ENCODE results near the gene CHST11.
A peak's percentile ranks its signal among the peaks of the same experiment; 100 is the strongest.

Gene CHST11

GRCh38 chr12:104555648-104556047 lies 98.9 kb downstream of the CHST11 start (continued):
- TF ChIP-seq, protein P1, sequence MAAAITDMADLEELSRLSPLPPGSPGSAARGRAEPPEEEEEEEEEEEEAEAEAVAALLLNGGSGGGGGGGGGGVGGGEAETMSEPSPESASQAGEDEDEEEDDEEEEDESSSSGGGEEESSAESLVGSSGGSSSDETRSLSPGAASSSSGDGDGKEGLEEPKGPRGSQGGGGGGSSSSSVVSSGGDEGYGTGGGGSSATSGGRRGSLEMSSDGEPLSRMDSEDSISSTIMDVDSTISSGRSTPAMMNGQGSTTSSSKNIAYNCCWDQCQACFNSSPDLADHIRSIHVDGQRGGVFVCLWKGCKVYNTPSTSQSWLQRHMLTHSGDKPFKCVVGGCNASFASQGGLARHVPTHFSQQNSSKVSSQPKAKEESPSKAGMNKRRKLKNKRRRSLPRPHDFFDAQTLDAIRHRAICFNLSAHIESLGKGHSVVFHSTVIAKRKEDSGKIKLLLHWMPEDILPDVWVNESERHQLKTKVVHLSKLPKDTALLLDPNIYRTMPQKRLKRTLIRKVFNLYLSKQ (tag by site-specific recombination; IDR thresholded peaks at IDR 0.05; ENCODE audit: borderline replicate concordance), result no peak
- peak; percentile 85 for TF ChIP-seq SCRT1 (tag by site-specific recombination; IDR thresholded peaks at IDR 0.05; ENCODE audit: borderline replicate concordance)
- no peak for TF ChIP-seq KLF17 (tag by site-specific recombination; IDR thresholded peaks at IDR 0.05)
- no peak for TF ChIP-seq ZNF561 (tag by site-specific recombination; IDR thresholded peaks at IDR 0.05; ENCODE audit: borderline replicate concordance)
- TF ChIP-seq, protein P2, sequence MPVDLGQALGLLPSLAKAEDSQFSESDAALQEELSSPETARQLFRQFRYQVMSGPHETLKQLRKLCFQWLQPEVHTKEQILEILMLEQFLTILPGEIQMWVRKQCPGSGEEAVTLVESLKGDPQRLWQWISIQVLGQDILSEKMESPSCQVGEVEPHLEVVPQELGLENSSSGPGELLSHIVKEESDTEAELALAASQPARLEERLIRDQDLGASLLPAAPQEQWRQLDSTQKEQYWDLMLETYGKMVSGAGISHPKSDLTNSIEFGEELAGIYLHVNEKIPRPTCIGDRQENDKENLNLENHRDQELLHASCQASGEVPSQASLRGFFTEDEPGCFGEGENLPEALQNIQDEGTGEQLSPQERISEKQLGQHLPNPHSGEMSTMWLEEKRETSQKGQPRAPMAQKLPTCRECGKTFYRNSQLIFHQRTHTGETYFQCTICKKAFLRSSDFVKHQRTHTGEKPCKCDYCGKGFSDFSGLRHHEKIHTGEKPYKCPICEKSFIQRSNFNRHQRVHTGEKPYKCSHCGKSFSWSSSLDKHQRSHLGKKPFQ (tag by site-specific recombination; IDR thresholded peaks at IDR 0.05), result no peak
- no peak for TF ChIP-seq ZNF529 (tag by site-specific recombination; IDR thresholded peaks at IDR 0.05; ENCODE audit: insufficient replicate concordance)
- TF ChIP-seq ZNF626 (tag by site-specific recombination; IDR thresholded peaks at IDR 0.05), result no peak
- peak; percentile 96 for TF ChIP-seq SCRT2 (tag by site-specific recombination; IDR thresholded peaks at IDR 0.05)
- no peak for TF ChIP-seq ZBTB20 (tag by site-specific recombination; IDR thresholded peaks at IDR 0.05)
- TF ChIP-seq, protein P3, sequence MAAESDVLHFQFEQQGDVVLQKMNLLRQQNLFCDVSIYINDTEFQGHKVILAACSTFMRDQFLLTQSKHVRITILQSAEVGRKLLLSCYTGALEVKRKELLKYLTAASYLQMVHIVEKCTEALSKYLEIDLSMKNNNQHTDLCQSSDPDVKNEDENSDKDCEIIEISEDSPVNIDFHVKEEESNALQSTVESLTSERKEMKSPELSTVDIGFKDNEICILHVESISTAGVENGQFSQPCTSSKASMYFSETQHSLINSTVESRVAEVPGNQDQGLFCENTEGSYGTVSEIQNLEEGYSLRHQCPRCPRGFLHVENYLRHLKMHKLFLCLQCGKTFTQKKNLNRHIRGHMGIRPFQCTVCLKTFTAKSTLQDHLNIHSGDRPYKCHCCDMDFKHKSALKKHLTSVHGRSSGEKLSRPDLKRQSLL (tag by site-specific recombination; IDR thresholded peaks at IDR 0.05), result no peak
- TF ChIP-seq FEZF1 (tag by site-specific recombination; IDR thresholded peaks at IDR 0.05), result no peak
- TF ChIP-seq ZNF138 (tag by site-specific recombination; IDR thresholded peaks at IDR 0.05; ENCODE audit: borderline replicate concordance), result no peak
- TF ChIP-seq, protein P4, sequence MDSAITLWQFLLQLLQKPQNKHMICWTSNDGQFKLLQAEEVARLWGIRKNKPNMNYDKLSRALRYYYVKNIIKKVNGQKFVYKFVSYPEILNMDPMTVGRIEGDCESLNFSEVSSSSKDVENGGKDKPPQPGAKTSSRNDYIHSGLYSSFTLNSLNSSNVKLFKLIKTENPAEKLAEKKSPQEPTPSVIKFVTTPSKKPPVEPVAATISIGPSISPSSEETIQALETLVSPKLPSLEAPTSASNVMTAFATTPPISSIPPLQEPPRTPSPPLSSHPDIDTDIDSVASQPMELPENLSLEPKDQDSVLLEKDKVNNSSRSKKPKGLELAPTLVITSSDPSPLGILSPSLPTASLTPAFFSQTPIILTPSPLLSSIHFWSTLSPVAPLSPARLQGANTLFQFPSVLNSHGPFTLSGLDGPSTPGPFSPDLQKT (IDR thresholded peaks at IDR 0.05; ENCODE audit: borderline replicate concordance, low read depth, low read length), result no peak
- no peak for TF ChIP-seq ZNF558 (tag by site-specific recombination; IDR thresholded peaks at IDR 0.05)
- TF ChIP-seq ZNF292 (tag by site-specific recombination; IDR thresholded peaks at IDR 0.05; ENCODE audit: borderline replicate concordance, low read depth), result no peak
- no peak for TF ChIP-seq ZNF350 (tag by site-specific recombination; IDR thresholded peaks at IDR 0.05)
- peak; percentile 67 for TF ChIP-seq GLIS1 (tag by site-specific recombination; IDR thresholded peaks at IDR 0.05)
- peak; percentile 86 for TF ChIP-seq ZNF423 (tag by site-specific recombination; IDR thresholded peaks at IDR 0.05)
- TF ChIP-seq ZNF140 (tag by site-specific recombination; IDR thresholded peaks at IDR 0.05), result no peak
- peak; percentile 94 for TF ChIP-seq ZIC2 (tag by site-specific recombination; IDR thresholded peaks at IDR 0.05)
- no peak for TF ChIP-seq ZNF223 (tag by site-specific recombination; IDR thresholded peaks at IDR 0.05)
- no peak for TF ChIP-seq PRDM10 (tag by site-specific recombination; IDR thresholded peaks at IDR 0.05)
- no peak for TF ChIP-seq ZXDB (tag by site-specific recombination; IDR thresholded peaks at IDR 0.05)
- no peak for TF ChIP-seq MYNN (tag by site-specific recombination; IDR thresholded peaks at IDR 0.05; ENCODE audit: borderline replicate concordance)
- TF ChIP-seq ZNF19 (tag by site-specific recombination; IDR thresholded peaks at IDR 0.05; ENCODE audit: low read depth), result no peak
- no peak for TF ChIP-seq ZNF621 (tag by site-specific recombination; IDR thresholded peaks at IDR 0.05)
- TF ChIP-seq ZFP41 (tag by site-specific recombination; IDR thresholded peaks at IDR 0.05; ENCODE audit: borderline replicate concordance), result no peak
- TF ChIP-seq ZBTB48 (tag by site-specific recombination; IDR thresholded peaks at IDR 0.05), result no peak
- no peak for TF ChIP-seq ZNF549 (tag by site-specific recombination; IDR thresholded peaks at IDR 0.05)
- no peak for TF ChIP-seq ZBTB17 (tag by site-specific recombination; IDR thresholded peaks at IDR 0.05)
- TF ChIP-seq ZNF768 (tag by site-specific recombination; IDR thresholded peaks at IDR 0.05), result 0 out of 2 replicates have a peak, but pooled peaks have one; percentile 17
- no peak for TF ChIP-seq ZNF76 (tag by site-specific recombination; IDR thresholded peaks at IDR 0.05; ENCODE audit: borderline replicate concordance, low read depth)

Data from HEK293 (cell line).